Measurements from ENCODE around the gene PRC1.
A peak's percentile ranks its signal among the peaks of the same experiment; 100 is the strongest.

DNA sequence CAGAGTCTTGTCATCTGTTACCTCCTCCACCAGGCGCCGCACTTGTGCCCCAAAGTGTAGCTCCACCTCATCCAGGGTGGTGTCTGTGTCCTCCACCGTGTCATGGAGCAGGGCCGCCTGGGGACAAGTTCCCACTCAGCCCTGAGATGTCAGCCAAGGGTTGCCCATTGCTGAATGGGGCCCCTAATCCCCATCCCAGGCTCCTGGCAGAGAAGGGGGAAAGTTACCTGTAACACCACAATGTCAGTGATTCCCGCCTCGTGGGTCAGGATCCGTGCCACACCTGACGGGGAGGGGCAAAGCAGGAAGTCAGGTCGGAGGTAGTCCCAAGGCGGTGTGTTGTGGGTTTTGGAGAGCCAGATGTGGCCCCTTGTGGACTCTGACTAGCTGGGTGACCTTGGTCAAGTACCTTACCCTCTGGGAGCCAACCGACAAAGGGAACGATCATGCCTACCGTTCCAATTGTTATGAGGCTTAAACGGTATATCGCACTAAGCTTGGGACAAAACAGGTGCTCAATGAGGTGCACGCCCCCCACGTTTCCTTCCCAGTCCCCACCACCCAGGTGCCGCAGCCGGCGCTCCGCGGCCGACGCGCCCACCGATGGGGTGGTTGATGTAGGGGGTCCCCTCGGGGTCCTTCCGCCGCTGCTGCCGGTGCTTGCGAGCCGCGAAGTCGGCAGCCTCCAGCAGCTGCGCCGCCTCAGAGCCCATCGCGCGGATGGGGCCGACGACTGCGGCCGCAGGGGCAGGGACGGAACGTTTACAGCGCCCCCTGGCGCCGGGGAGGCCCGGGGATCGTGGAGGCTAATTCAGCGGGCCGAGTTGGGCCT lies 62.3 kb downstream of the PRC1 start, which contains the start of gene HDDC3:
- TF ChIP-seq, protein P1, sequence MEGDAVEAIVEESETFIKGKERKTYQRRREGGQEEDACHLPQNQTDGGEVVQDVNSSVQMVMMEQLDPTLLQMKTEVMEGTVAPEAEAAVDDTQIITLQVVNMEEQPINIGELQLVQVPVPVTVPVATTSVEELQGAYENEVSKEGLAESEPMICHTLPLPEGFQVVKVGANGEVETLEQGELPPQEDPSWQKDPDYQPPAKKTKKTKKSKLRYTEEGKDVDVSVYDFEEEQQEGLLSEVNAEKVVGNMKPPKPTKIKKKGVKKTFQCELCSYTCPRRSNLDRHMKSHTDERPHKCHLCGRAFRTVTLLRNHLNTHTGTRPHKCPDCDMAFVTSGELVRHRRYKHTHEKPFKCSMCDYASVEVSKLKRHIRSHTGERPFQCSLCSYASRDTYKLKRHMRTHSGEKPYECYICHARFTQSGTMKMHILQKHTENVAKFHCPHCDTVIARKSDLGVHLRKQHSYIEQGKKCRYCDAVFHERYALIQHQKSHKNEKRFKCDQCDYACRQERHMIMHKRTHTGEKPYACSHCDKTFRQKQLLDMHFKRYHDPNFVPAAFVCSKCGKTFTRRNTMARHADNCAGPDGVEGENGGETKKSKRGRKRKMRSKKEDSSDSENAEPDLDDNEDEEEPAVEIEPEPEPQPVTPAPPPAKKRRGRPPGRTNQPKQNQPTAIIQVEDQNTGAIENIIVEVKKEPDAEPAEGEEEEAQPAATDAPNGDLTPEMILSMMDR (IDR thresholded peaks at IDR 0.05; ENCODE audit: low read depth, low read length, poor library complexity, severe bottlenecking) = peak; percentile 82
- no peak for TF ChIP-seq EZH2phosphoT487 (IDR thresholded peaks at IDR 0.05; ENCODE audit: borderline replicate concordance, low read length)
